ENCODE measurements around the gene P2RX5.

DNA sequence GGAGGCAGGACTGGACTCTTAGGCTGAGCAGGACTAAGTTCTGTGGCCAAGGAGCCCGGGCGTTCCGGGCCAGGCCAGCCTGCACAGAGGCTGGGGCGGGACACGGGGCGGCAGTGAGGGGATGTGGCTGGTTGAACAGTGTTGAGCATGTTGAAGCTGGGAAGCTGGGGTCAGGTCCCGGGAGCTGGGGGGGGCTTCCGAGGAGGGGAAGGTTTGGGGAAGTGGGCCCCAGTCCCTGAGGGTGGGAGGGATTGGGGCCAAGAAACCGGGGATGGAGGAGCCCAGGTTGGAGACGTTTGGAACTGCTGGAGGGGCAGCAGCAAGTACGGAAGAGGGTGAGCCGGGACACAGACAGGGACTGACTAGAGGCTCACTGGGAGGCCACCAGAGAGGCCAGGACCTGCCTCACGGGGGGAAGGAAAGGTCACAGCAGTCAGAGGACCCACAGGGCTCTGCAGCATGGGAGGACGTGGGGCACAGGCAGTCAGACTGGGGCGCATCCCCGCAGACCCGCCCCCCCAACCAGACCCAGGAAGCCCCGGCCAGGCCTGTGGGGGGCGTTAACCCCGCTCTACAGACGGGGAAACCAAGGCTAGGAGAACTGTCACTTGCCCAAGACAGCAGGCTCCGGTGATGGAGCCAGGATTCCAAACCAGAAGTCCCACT lies 37.0 kb downstream of the P2RX5 start:
- TF ChIP-seq, protein P1, sequence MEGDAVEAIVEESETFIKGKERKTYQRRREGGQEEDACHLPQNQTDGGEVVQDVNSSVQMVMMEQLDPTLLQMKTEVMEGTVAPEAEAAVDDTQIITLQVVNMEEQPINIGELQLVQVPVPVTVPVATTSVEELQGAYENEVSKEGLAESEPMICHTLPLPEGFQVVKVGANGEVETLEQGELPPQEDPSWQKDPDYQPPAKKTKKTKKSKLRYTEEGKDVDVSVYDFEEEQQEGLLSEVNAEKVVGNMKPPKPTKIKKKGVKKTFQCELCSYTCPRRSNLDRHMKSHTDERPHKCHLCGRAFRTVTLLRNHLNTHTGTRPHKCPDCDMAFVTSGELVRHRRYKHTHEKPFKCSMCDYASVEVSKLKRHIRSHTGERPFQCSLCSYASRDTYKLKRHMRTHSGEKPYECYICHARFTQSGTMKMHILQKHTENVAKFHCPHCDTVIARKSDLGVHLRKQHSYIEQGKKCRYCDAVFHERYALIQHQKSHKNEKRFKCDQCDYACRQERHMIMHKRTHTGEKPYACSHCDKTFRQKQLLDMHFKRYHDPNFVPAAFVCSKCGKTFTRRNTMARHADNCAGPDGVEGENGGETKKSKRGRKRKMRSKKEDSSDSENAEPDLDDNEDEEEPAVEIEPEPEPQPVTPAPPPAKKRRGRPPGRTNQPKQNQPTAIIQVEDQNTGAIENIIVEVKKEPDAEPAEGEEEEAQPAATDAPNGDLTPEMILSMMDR (IDR thresholded peaks at IDR 0.05; ENCODE audit: poor library complexity) = no peak
- TF ChIP-seq EZH2 (IDR thresholded peaks at IDR 0.05; ENCODE audit: borderline replicate concordance) = no peak
- TF ChIP-seq EZH2phosphoT487 (IDR thresholded peaks at IDR 0.05; ENCODE audit: low read depth, severe bottlenecking, unreplicated experiment) = no peak
